Heart left ventricle (tissue), 13 donors: ENCODE data around the gene SLC35F3.

Experiments
- POLR2A ChIP-seq, 2 donors: fragments of 450-650 bp; IDR thresholded peaks; one replicate each; pipeline ENCODE4 v1.6.1; 2017; ENCODE audit warnings: antibody characterized with exemption in 2 of 2, mild to moderate bottlenecking in 2 of 2, moderate library complexity in 2 of 2
- TF ChIP-seq, protein P1 (sequence below), 12 donors: fragments of 200-600 bp; sonication (generic) in 4 of 12; IDR thresholded peaks; one replicate each; pipeline versions ENCODE4 v1.5.0 to v1.8.0; 2018 to 2022; ENCODE audit warnings: antibody characterized with exemption in 12 of 12, mild to moderate bottlenecking in 5 of 12
- donor health status: ischemic (EF 13 %, LVEDD 7.1; RV severe dilation, severe dysfunction).
- donor health status: DM: no; HTN: yes; CAD: no.
- donor health status: DM: no; HTN: no; CAD: no.
- donor health status: ischemic (EF 25% LVEDD 6.9; RV normal size, moderate dysfunction).
- donor health status: ischemic (EF 25% LVEDD 5.7; RV mildly dilated, moderate dysfunction).
- donor health status: ischemic (EF 35%, LVEDD 5.7; RV mildly dilated, moderate dysfunction).
- donor health status: nonischemic (EF 11% LVEDD 7.7; RV severe dilation, severe dysfunction).
- donor health status: DM: yes; HTN: yes; CAD: no.
- donor health status: PGD.
- donor health status: ischemic (EF 29% LVEDD 5.4; RV normal size, mild dysfunction).
- donor health status: nonischemic (EF 23%, LVEDD 6.1; RV moderate dilation, normal function).

DNA sequence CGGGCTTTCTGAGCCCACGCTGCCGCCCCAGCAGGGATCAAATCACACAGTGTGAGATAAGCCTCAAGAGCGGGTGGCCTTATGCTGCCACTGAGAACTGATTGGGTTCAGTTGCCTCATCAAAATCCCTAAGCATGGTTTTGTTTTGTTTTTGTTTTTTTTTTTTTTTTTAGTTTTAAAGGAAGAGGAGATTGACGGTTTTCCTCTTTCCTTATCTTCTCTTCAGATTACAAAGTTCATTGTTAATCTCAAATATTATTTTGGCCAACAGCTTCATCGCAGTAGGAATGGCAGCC, 469.4 kb downstream of the SLC35F3 start:
- TF ChIP-seq POLR2A (IDR thresholded peaks at IDR 0.05), result no peak
- TF ChIP-seq, protein P1, sequence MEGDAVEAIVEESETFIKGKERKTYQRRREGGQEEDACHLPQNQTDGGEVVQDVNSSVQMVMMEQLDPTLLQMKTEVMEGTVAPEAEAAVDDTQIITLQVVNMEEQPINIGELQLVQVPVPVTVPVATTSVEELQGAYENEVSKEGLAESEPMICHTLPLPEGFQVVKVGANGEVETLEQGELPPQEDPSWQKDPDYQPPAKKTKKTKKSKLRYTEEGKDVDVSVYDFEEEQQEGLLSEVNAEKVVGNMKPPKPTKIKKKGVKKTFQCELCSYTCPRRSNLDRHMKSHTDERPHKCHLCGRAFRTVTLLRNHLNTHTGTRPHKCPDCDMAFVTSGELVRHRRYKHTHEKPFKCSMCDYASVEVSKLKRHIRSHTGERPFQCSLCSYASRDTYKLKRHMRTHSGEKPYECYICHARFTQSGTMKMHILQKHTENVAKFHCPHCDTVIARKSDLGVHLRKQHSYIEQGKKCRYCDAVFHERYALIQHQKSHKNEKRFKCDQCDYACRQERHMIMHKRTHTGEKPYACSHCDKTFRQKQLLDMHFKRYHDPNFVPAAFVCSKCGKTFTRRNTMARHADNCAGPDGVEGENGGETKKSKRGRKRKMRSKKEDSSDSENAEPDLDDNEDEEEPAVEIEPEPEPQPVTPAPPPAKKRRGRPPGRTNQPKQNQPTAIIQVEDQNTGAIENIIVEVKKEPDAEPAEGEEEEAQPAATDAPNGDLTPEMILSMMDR (IDR thresholded peaks at IDR 0.05), result no peak
